NT2/D1 (cell line): ENCODE measurements around the gene CCDC24.

Source experiments
- SUZ12 ChIP-seq: IDR thresholded peaks from 2 replicates; pipeline ENCODE4 v1.6.1; 2011; ENCODE audit not compliant: insufficient read length, insufficient read depth; ENCODE audit errors: extremely low read depth
- YY1 ChIP-seq: IDR thresholded peaks from 2 replicates; pipeline ENCODE4 v1.6.1; 2011; ENCODE audit not compliant: insufficient read length, insufficient read depth
- ZNF274 ChIP-seq: IDR thresholded peaks from 2 replicates; pipeline ENCODE4 v1.6.1; 2011; ENCODE audit warnings: mild to moderate bottlenecking, low read depth, low read length

DNA sequence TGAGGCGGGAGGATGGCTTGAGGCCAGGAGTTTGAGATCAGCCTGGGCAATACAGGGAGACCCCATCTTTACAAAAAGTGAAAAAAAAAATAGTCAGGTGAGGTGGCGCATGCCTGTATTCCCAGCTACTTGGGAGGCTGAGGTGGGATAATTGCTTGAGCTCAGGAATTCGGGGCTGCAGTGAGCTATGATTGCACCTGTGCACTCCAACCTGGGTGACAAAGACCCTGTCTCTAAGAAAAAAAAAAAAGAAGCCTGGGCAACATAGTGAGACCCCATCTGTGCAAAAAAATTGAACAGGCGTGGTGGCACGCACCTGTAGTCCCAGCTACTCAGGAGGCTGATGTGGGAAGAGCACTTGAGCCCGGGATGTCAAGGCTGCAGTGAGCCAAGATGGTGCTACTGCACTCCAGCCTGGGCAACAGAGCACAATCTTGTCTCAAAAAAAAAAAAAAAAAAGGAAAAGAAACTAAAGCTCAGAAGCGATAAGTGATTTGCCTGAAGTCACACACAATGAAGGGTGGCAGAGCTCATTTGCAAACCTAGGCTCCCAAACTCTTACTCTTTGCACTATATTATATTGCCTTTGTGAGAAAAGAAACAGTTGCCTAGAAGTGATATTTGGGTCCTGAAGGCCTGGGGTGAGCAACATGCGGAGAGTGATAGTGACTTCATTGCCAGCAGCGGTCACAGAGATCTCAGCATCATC, 2.0 kb downstream of the CCDC24 start:
- TF ChIP-seq YY1 (no peak), ZNF274 (no peak), SUZ12 (no peak)
